ENCODE data around the gene CTXN1.

Gene CTXN1

GRCh38 chr19:7917267-7918061, 8.5 kb downstream of the CTXN1 start:
- TF ChIP-seq EZH2phosphoT487 (IDR thresholded peaks at IDR 0.05; ENCODE audit: borderline replicate concordance, low read length) = no peak
- TF ChIP-seq, protein P1, sequence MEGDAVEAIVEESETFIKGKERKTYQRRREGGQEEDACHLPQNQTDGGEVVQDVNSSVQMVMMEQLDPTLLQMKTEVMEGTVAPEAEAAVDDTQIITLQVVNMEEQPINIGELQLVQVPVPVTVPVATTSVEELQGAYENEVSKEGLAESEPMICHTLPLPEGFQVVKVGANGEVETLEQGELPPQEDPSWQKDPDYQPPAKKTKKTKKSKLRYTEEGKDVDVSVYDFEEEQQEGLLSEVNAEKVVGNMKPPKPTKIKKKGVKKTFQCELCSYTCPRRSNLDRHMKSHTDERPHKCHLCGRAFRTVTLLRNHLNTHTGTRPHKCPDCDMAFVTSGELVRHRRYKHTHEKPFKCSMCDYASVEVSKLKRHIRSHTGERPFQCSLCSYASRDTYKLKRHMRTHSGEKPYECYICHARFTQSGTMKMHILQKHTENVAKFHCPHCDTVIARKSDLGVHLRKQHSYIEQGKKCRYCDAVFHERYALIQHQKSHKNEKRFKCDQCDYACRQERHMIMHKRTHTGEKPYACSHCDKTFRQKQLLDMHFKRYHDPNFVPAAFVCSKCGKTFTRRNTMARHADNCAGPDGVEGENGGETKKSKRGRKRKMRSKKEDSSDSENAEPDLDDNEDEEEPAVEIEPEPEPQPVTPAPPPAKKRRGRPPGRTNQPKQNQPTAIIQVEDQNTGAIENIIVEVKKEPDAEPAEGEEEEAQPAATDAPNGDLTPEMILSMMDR (IDR thresholded peaks at IDR 0.05; ENCODE audit: low read depth, low read length, poor library complexity, severe bottlenecking) = peak; percentile 45
- Histone ChIP-seq H3K27ac (ENCODE audit: low read depth, low read length) (no peak overlapping the region), H3K36me3 (ENCODE audit: control insufficient read depth, low read length) (0 out of 2 replicates have a peak, but pooled peaks cover under 1% of the 10 kb centered on the region), H3K79me2 (ENCODE audit: control insufficient read depth, low read length) (no peaks in the 10 kb centered on the region), H3K4me2 (ENCODE audit: low read length) (peak overlapping the region; percentile 58), H3K9me2 (replicated peaks; ENCODE audit: control insufficient read depth, low read length) (no peaks in the 10 kb centered on the region), H4K20me1 (ENCODE audit: control insufficient read depth, insufficient read depth, low read depth, low read length) (peaks cover 4% of the 10 kb centered on the region; the same call in 1 of the 2 replicates), H3K9me3 (ENCODE audit: control insufficient read depth, insufficient read depth, low read length) (no peaks in the 10 kb centered on the region), H3K4me1 (ENCODE audit: control insufficient read depth, low read length) (peaks cover 47% of the 10 kb centered on the region), H3K4me3 (ENCODE audit: low read length) (peak overlapping the region; percentile 47), H3K27me3 (ENCODE audit: control insufficient read depth, low read length) (peaks cover 41% of the 10 kb centered on the region), H3F3A (ENCODE audit: control insufficient read depth, insufficient read depth) (peaks cover 2% of the 10 kb centered on the region; the same call in 1 of the 2 replicates)

- peaks cover 2% of the 10 kb centered on the region; the same call in 1 of the 2 replicates for H3F3A ChIP-seq (ENCODE audit: control insufficient read depth, insufficient read depth)
- peaks cover 41% of the 10 kb centered on the region for H3K27me3 ChIP-seq (ENCODE audit: control insufficient read depth, low read length)
- H3K4me3 ChIP-seq (ENCODE audit: low read length) = peak overlapping the region; percentile 47
- no peaks in the 10 kb centered on the region for H3K9me2 ChIP-seq (replicated peaks; ENCODE audit: control insufficient read depth, low read length)
- H3K79me2 ChIP-seq (ENCODE audit: control insufficient read depth, low read length) = no peaks in the 10 kb centered on the region
- H4K20me1 ChIP-seq (ENCODE audit: control insufficient read depth, insufficient read depth, low read depth, low read length) = peaks cover 4% of the 10 kb centered on the region; the same call in 1 of the 2 replicates
- peaks cover 47% of the 10 kb centered on the region for H3K4me1 ChIP-seq (ENCODE audit: control insufficient read depth, low read length)
- H3K4me2 ChIP-seq (ENCODE audit: low read length) = peak overlapping the region; percentile 58
- no peaks in the 10 kb centered on the region for H3K9me3 ChIP-seq (ENCODE audit: control insufficient read depth, insufficient read depth, low read length)
- TF ChIP-seq, protein P1 (IDR thresholded peaks at IDR 0.05; ENCODE audit: low read depth, low read length, poor library complexity, severe bottlenecking) = no peak
- TF ChIP-seq EZH2phosphoT487 (IDR thresholded peaks at IDR 0.05; ENCODE audit: borderline replicate concordance, low read length) = no peak
- no peak overlapping the region for H3K27ac ChIP-seq (ENCODE audit: low read depth, low read length)
- H3K36me3 ChIP-seq (ENCODE audit: control insufficient read depth, low read length) = peaks cover 3% of the 10 kb centered on the region; the same call in 1 of the 2 replicates
Observed at GRCh38 chr19:7916955-7917266, 9.0 kb downstream of the CTXN1 start.

GRCh38 chr19:7916103-7916954, 9.6 kb downstream of the CTXN1 start:
- Histone ChIP-seq H3K9me3 (ENCODE audit: control insufficient read depth, insufficient read depth, low read length) (no peaks in the 10 kb centered on the region), H3K9me2 (replicated peaks; ENCODE audit: control insufficient read depth, low read length) (no peaks in the 10 kb centered on the region), H3K4me3 (ENCODE audit: low read length) (peak overlapping the region; percentile 47), H3K27ac (ENCODE audit: low read depth, low read length) (no peak overlapping the region), H3K36me3 (ENCODE audit: control insufficient read depth, low read length) (peaks cover 9% of the 10 kb centered on the region), H4K20me1 (ENCODE audit: control insufficient read depth, insufficient read depth, low read depth, low read length) (peaks cover 3% of the 10 kb centered on the region; the same call in 1 of the 2 replicates), H3K4me2 (ENCODE audit: low read length) (peak overlapping the region; percentile 58), H3F3A (ENCODE audit: control insufficient read depth, insufficient read depth) (peaks cover 2% of the 10 kb centered on the region; the same call in 1 of the 2 replicates), H3K27me3 (ENCODE audit: control insufficient read depth, low read length) (peaks cover 41% of the 10 kb centered on the region), H3K4me1 (ENCODE audit: control insufficient read depth, low read length) (peaks cover 43% of the 10 kb centered on the region), H3K79me2 (ENCODE audit: control insufficient read depth, low read length) (no peaks in the 10 kb centered on the region)
- TF ChIP-seq, protein P1 (IDR thresholded peaks at IDR 0.05; ENCODE audit: low read depth, low read length, poor library complexity, severe bottlenecking) = no peak
- TF ChIP-seq EZH2phosphoT487 (IDR thresholded peaks at IDR 0.05; ENCODE audit: borderline replicate concordance, low read length) = peak; percentile 8; the same call in 1 of the 2 replicates
